HG03135 (cell line): ENCODE data around the gene KCNQ4.

Experiments used
- ATAC-seq: cut with Tn5 transposase; IDR thresholded peaks from one replicate; pipeline ENCODE4 v1.9.1; 2021; ENCODE audit warnings: mild to moderate bottlenecking, moderate library complexity; ENCODE audit not compliant: unreplicated experiment

Gene KCNQ4

DNA sequence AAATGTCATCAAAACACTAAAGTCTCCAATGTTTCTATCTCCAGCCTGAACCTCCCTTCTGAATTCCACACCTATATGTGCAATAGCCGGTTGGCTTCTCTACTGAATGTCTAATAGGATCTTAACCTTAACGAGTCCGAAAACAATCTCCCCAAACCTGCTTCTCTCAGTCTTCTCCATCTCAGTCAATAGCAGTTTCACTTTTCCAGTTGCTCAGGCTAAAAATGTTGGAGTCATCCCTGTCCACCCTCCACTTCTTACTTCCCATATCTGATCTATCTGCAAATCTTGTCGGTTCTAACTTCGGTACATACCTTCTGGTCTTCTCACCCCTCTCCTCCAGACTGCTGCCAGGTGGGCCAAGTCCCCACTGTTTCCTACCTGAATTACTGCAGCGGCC is 104.1 kb downstream of the KCNQ4 start:
- ATAC-seq = no peak
